Glomerular visceral epithelial cell (primary cell): ENCODE results near the gene ATG4A.
A peak's percentile ranks its signal among the peaks of the same experiment; 100 is the strongest.

Experiments
- DNase-seq: peaks from one replicate; pipeline ENCODE4 v3.0.0-alpha.2; 2016; ENCODE audit errors: extremely low spot score

Gene ATG4A

GRCh38 chrX:108168961-108169740 lies 77.6 kb downstream of the ATG4A start:
- no peak for DNase-seq

GRCh38 chrX:108169768-108170167 lies 78.2 kb downstream of the ATG4A start:
- no peak for DNase-seq

- no peak for DNase-seq
Measured at GRCh38 chrX:108171671-108172070, 80.1 kb downstream of the ATG4A start.

GRCh38 chrX:108173874-108174273 lies 82.3 kb downstream of the ATG4A start:
- DNase-seq, result no peak

GRCh38 chrX:108177351-108178142 lies 86.0 kb downstream of the ATG4A start:
- DNase-seq, result peak; percentile 40

GRCh38 chrX:108178143-108178498 lies 86.5 kb downstream of the ATG4A start:
- no peak for DNase-seq

GRCh38 chrX:108186811-108187210 lies 95.2 kb downstream of the ATG4A start:
- peak; percentile 82 for DNase-seq

GRCh38 chrX:108198420-108198819 lies 106.8 kb downstream of the ATG4A start:
- no peak for DNase-seq

- DNase-seq, result no peak
Measured at GRCh38 chrX:108199041-108199440, 107.5 kb downstream of the ATG4A start.

GRCh38 chrX:108199691-108200090 lies 108.1 kb downstream of the ATG4A start:
- peak; percentile 51 for DNase-seq

- no peak for DNase-seq
Measured at GRCh38 chrX:108203540-108203939, 112.0 kb downstream of the ATG4A start.
